K562 treated with DMSO at 1 percent for 12 hours (cell line): ENCODE measurements around the gene KCNA1. TPM values are rescaled to one million over a fixed set of nuclear protein-coding genes. Genes with fewer than 3 reads are reported as not detected.

Experiments
- total RNA-seq: library from RNA; unstranded; fragments of 300-600 nt; gene quantifications from 2 replicates; pipeline ENCODE4 v1.2.3, GENCODE V29; 2022; ENCODE audit not compliant: insufficient read depth

Gene KCNA1
- not detected in 2 replicates for total RNA-seq

DNA sequence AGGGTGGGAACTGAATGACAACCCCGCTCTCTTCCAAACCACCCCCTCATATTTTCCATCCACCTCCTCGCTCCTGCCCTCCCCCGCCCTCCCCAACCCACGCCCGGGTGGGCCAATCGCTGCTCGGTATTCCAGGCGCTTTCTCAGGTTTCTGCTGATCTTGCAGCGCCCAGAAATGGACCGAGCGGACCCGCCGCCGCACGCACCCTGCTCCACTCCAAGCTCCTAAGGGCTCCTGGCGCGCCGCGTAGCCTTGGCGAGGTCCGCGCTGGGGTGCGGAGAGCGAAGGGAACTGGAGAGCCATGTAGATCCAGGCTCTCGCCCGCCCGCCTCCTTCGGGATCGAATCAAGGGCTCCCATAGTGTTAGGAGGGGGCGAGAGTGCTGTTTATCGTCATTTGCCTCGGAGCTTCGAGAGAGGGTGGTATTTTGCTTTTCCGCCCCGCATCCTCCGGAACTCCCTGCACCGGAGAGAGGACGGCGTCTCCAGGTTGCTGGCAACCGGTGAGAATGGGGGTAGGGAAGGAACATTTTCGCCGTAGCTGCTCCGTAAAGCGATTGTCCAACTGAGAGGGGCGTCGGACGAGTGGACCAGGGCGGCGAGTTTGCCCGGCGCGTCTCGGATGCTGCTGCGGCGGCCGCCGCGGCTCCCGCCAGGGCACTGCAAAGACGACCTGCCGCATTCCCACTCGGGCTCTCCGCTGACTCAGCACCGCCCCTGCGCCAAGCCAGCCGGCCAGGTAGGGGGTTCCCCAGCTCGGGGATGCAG is at the start of gene KCNA1:
TSS of gene KCNA1 (plus strand) at position 172 of the 768 bp plus-strand sequence. CDS start 1,474 bp downstream, outside the sequence.

Other genes starting within 250 kb of the KCNA1 start
- gene GALNT8, start 189.5 kb upstream of the KCNA1 start, total RNA-seq = 2.8 and 3.2 TPM in 2 replicates
- not detected in 2 replicates for gene KCNA5, start 134.0 kb downstream of the KCNA1 start, total RNA-seq